GM21390 (cell line): ENCODE data around the gene SRBD1.

Source experiments
- ATAC-seq: cut with Tn5 transposase; IDR thresholded peaks from one replicate; pipeline ENCODE4 v1.9.1; 2021; ENCODE audit not compliant: unreplicated experiment

Gene SRBD1

GRCh38 chr2:45477546-45477945 is 133.5 kb downstream of the SRBD1 start:
- no peak for ATAC-seq

- ATAC-seq, result no peak
These were observed 140.5 kb downstream of the SRBD1 start for GRCh38 chr2:45470531-45470930.

- no peak for ATAC-seq
These were observed 141.6 kb downstream of the SRBD1 start for GRCh38 chr2:45469314-45470099.

- no peak for ATAC-seq
These were observed 142.8 kb downstream of the SRBD1 start for GRCh38 chr2:45468279-45468678.

- no peak for ATAC-seq
These were observed 145.0 kb downstream of the SRBD1 start for GRCh38 chr2:45466053-45466452.

- ATAC-seq, result no peak
These were observed 150.2 kb downstream of the SRBD1 start for GRCh38 chr2:45460825-45461224.

- ATAC-seq, result no peak
These were observed 151.2 kb downstream of the SRBD1 start for GRCh38 chr2:45459860-45460259.

GRCh38 chr2:45458909-45459563 is 152.0 kb downstream of the SRBD1 start:
- ATAC-seq, result no peak

GRCh38 chr2:45457211-45457945 is 153.7 kb downstream of the SRBD1 start:
- no peak for ATAC-seq

- ATAC-seq, result no peak
These were observed 158.2 kb downstream of the SRBD1 start for GRCh38 chr2:45452866-45453265.

GRCh38 chr2:45450634-45451033 is 160.4 kb downstream of the SRBD1 start:
- no peak for ATAC-seq

- no peak for ATAC-seq
These were observed 162.8 kb downstream of the SRBD1 start for GRCh38 chr2:45448217-45448616.

GRCh38 chr2:45446016-45446415 is 165.1 kb downstream of the SRBD1 start:
- ATAC-seq, result no peak

- no peak for ATAC-seq
These were observed 166.0 kb downstream of the SRBD1 start for GRCh38 chr2:45445037-45445436.

GRCh38 chr2:45443012-45443411 is 168.1 kb downstream of the SRBD1 start:
- ATAC-seq, result no peak

- no peak for ATAC-seq
These were observed 169.0 kb downstream of the SRBD1 start for GRCh38 chr2:45442026-45442425.

GRCh38 chr2:45441571-45441970 is 169.5 kb downstream of the SRBD1 start:
- no peak for ATAC-seq

- peak; percentile 59 for ATAC-seq
These were observed 171.0 kb downstream of the SRBD1 start for GRCh38 chr2:45439788-45440773.

GRCh38 chr2:45438872-45439665 is 172.0 kb downstream of the SRBD1 start:
- ATAC-seq, result no peak

GRCh38 chr2:45436456-45436855 is 174.6 kb downstream of the SRBD1 start:
- ATAC-seq, result no peak
